ENCODE data around the gene GALNT13.

The GALNT13 gene

GRCh38 chr2:154229966-154230365, 358.2 kb downstream of the GALNT13 start:
- DNase-seq = no peak

GRCh38 chr2:154231021-154231420, 359.3 kb downstream of the GALNT13 start:
- no peak for DNase-seq

GRCh38 chr2:154233231-154233630, 361.5 kb downstream of the GALNT13 start:
- no peak for DNase-seq

- DNase-seq = no peak
Observed at GRCh38 chr2:154238252-154238651, 366.5 kb downstream of the GALNT13 start.

- no peak for DNase-seq
Observed at GRCh38 chr2:154240316-154240715, 368.6 kb downstream of the GALNT13 start.

- DNase-seq = no peak
Observed at GRCh38 chr2:154240921-154241379, 369.2 kb downstream of the GALNT13 start.

GRCh38 chr2:154242687-154243086, 371.0 kb downstream of the GALNT13 start:
- DNase-seq = no peak

- DNase-seq = no peak
Observed at GRCh38 chr2:154243685-154244084, 372.0 kb downstream of the GALNT13 start.

GRCh38 chr2:154244932-154245331, 373.2 kb downstream of the GALNT13 start:
- DNase-seq = no peak

GRCh38 chr2:154247503-154247902, 375.8 kb downstream of the GALNT13 start:
- no peak for DNase-seq

GRCh38 chr2:154256136-154256535, 384.4 kb downstream of the GALNT13 start:
- DNase-seq = no peak

GRCh38 chr2:154259030-154259429, 387.3 kb downstream of the GALNT13 start:
- DNase-seq = no peak

- DNase-seq = no peak
Observed at GRCh38 chr2:154261473-154262027, 389.8 kb downstream of the GALNT13 start.

GRCh38 chr2:154263206-154263605, 391.5 kb downstream of the GALNT13 start:
- DNase-seq = no peak

- no peak for DNase-seq
Observed at GRCh38 chr2:154264024-154264423, 392.3 kb downstream of the GALNT13 start.

GRCh38 chr2:154267983-154268382, 396.3 kb downstream of the GALNT13 start:
- DNase-seq = no peak

- no peak for DNase-seq
Observed at GRCh38 chr2:154280543-154280942, 408.8 kb downstream of the GALNT13 start.

- no peak for DNase-seq
Observed at GRCh38 chr2:154289870-154290269, 418.1 kb downstream of the GALNT13 start.

- no peak for DNase-seq
Observed at GRCh38 chr2:154291511-154291910, 419.8 kb downstream of the GALNT13 start.

GRCh38 chr2:154291927-154292326, 420.2 kb downstream of the GALNT13 start:
- DNase-seq = no peak

- no peak for DNase-seq
Observed at GRCh38 chr2:154293864-154294263, 422.1 kb downstream of the GALNT13 start.

- no peak for DNase-seq
Observed at GRCh38 chr2:154306266-154306970, 434.7 kb downstream of the GALNT13 start.

GRCh38 chr2:154307007-154307406, 435.3 kb downstream of the GALNT13 start:
- DNase-seq = no peak

GRCh38 chr2:154324601-154325000, 452.9 kb downstream of the GALNT13 start:
- no peak for DNase-seq

- no peak for DNase-seq
Observed at GRCh38 chr2:154329510-154329909, 457.8 kb downstream of the GALNT13 start.

All from amniotic stem cell (primary cell).